Measurements from ENCODE around the gene SYT5. TPM values are rescaled to one million over a fixed set of nuclear protein-coding genes. Genes with fewer than 3 reads are reported as not detected.

Gene SYT5
- total RNA-seq, 1 experiment from 2014 or later, result not detected

- no peak overlapping the region for H3K4me3 Mint-ChIP-seq (ENCODE audit: unreplicated experiment)
- DNase-seq, result no peak
Observed at GRCh38 chr19:55176076-55176475, 4.0 kb downstream of the SYT5 start.

GRCh38 chr19:55175117-55175867 lies 4.8 kb downstream of the SYT5 start:
- Histone ChIP-seq H3K9me3 (no peaks in the 10 kb centered on the region), H3K36me3 (ENCODE audit: control insufficient read depth, insufficient read depth, low read length) (no peaks in the 10 kb centered on the region), H3K27me3 (replicated peaks; ENCODE audit: control insufficient read depth, insufficient read depth, low read length) (no peaks in the 10 kb centered on the region), H3K4me1 (peaks cover 16% of the 10 kb centered on the region; the same call in 1 of the 2 replicates), H3K4me3 (ENCODE audit: low read depth, low read length) (no peak overlapping the region)
- TF ChIP-seq CTCF (IDR thresholded peaks at IDR 0.05; ENCODE audit: insufficient read depth in 1 of 2, low read depth in 1 of 2, low read length in 1 of 2, severe bottlenecking in 1 of 2, unreplicated experiment in 1 of 2), result no peak
- ChIA-PET CTCF (interaction anchor here (0.6 kb wide), 1 partner anchor 33 kb away, joined by 3 read pairs; no protein-coding TSS in a partner anchor), POLR2A (no interaction called here)
- Mint-ChIP-seq H3K27ac (ENCODE audit: unreplicated experiment) (no peak overlapping the region), H3K36me3 (ENCODE audit: insufficient read depth, unreplicated experiment) (no peaks in the 10 kb centered on the region), H3K27me3 (ENCODE audit: insufficient read depth, unreplicated experiment) (peaks cover 32% of the 10 kb centered on the region), H3K9me3 (ENCODE audit: unreplicated experiment) (no peaks in the 10 kb centered on the region), H3K4me1 (ENCODE audit: low read depth, unreplicated experiment) (peaks cover 26% of the 10 kb centered on the region), H3K4me3 (ENCODE audit: unreplicated experiment) (no peak overlapping the region)
- intact Hi-C loops (cut with micrococcal nuclease; ENCODE audit: unreplicated experiment), result no loop called here
- no peak for DNase-seq
- BruUV-seq (replicated peaks), result no TSS peak

More at GRCh38 chr19:55176076-55176475, 4.0 kb downstream of the SYT5 start:
- peaks cover 17% of the 10 kb centered on the region; the same call in 1 of the 2 replicates for H3K4me1 ChIP-seq
- peaks cover 26% of the 10 kb centered on the region for H3K4me1 Mint-ChIP-seq (ENCODE audit: low read depth, unreplicated experiment)
- no peaks in the 10 kb centered on the region for H3K27me3 ChIP-seq (replicated peaks; ENCODE audit: control insufficient read depth, insufficient read depth, low read length)
- no peaks in the 10 kb centered on the region for H3K36me3 ChIP-seq (ENCODE audit: control insufficient read depth, insufficient read depth, low read length)
- H3K27ac Mint-ChIP-seq (ENCODE audit: unreplicated experiment), result no peak overlapping the region
- H3K27me3 Mint-ChIP-seq (ENCODE audit: insufficient read depth, unreplicated experiment), result peaks cover 27% of the 10 kb centered on the region
- BruUV-seq (replicated peaks), result no TSS peak
- H3K4me3 ChIP-seq (ENCODE audit: low read depth, low read length), result no peak overlapping the region
- TF ChIP-seq CTCF (IDR thresholded peaks at IDR 0.05; ENCODE audit: insufficient read depth in 1 of 2, low read depth in 1 of 2, low read length in 1 of 2, severe bottlenecking in 1 of 2, unreplicated experiment in 1 of 2), result no peak
- ChIA-PET POLR2A (interaction anchor here (0.6 kb wide), 1 partner anchor 20 kb away, joined by 5 read pairs; no protein-coding TSS in a partner anchor), CTCF (interaction anchor here (0.6 kb wide), 1 partner anchor 34 kb away, joined by 3 read pairs; no protein-coding TSS in a partner anchor)
- intact Hi-C loops (cut with micrococcal nuclease; ENCODE audit: unreplicated experiment), result no loop called here
- no peaks in the 10 kb centered on the region for H3K9me3 ChIP-seq
- no peaks in the 10 kb centered on the region for H3K9me3 Mint-ChIP-seq (ENCODE audit: unreplicated experiment)
- no peaks in the 10 kb centered on the region for H3K36me3 Mint-ChIP-seq (ENCODE audit: insufficient read depth, unreplicated experiment)

- no TSS peak for BruUV-seq (replicated peaks)
- Mint-ChIP-seq H3K9me3 (ENCODE audit: unreplicated experiment) (no peaks in the 10 kb centered on the region), H3K27me3 (ENCODE audit: insufficient read depth, unreplicated experiment) (peaks cover 35% of the 10 kb centered on the region), H3K4me1 (ENCODE audit: low read depth, unreplicated experiment) (peaks cover 21% of the 10 kb centered on the region), H3K36me3 (ENCODE audit: insufficient read depth, unreplicated experiment) (no peaks in the 10 kb centered on the region), H3K4me3 (ENCODE audit: unreplicated experiment) (peak overlapping the region; percentile 76), H3K27ac (ENCODE audit: unreplicated experiment) (no peak overlapping the region)
- Histone ChIP-seq H3K4me3 (ENCODE audit: low read depth, low read length) (no peak overlapping the region), H3K27me3 (replicated peaks; ENCODE audit: control insufficient read depth, insufficient read depth, low read length) (no peaks in the 10 kb centered on the region), H3K4me1 (peaks cover 8% of the 10 kb centered on the region; the same call in 1 of the 2 replicates), H3K36me3 (ENCODE audit: control insufficient read depth, insufficient read depth, low read length) (no peaks in the 10 kb centered on the region), H3K9me3 (no peaks in the 10 kb centered on the region)
- no peak for DNase-seq
- ChIA-PET CTCF (no interaction called here), POLR2A (no interaction called here)
- TF ChIP-seq CTCF (IDR thresholded peaks at IDR 0.05; ENCODE audit: insufficient read depth in 1 of 2, low read depth in 1 of 2, low read length in 1 of 2, severe bottlenecking in 1 of 2, unreplicated experiment in 1 of 2), result no peak
- intact Hi-C loops (cut with micrococcal nuclease; ENCODE audit: unreplicated experiment), result loop anchor here (5.0 kb wide), 1 partner anchor 33 kb away; the partner anchor contains the start of gene PTPRH
Observed at GRCh38 chr19:55174425-55175116, 5.5 kb downstream of the SYT5 start.
